GM06990 (cell line): ENCODE measurements around the gene UBXN11.

Source experiments
- DNase-seq: peaks from one replicate; pipeline ENCODE4 v3.0.0-alpha.2; 2011; ENCODE audit not compliant: insufficient read length; ENCODE audit errors: extremely low read depth
- H3K27me3 ChIP-seq: replicated peaks from 2 replicates; pipeline ENCODE4 v1.6.0; 2011; ENCODE audit warnings: low read length; ENCODE audit not compliant: control insufficient read depth, insufficient read depth
- H3K36me3 ChIP-seq: 2 replicates; pipeline ENCODE4 v1.5.1; 2011; ENCODE audit warnings: low read length; ENCODE audit not compliant: control insufficient read depth, insufficient read depth
- H3K4me3 ChIP-seq: replicated peaks from 2 replicates; pipeline ENCODE4 v1.5.1; 2011; ENCODE audit warnings: low read depth, mild to moderate bottlenecking, control low read depth, low read length
- CTCF ChIP-seq: IDR thresholded peaks from 2 replicates; pipeline ENCODE4 v1.5.1; 2011; ENCODE audit warnings: low read length, control low read depth, mild to moderate bottlenecking, inconsistent platforms; ENCODE audit not compliant: insufficient read depth, poor library complexity, severe bottlenecking

UBXN11 gene

GRCh38 chr1:26306290-26307229 is at the start of gene UBXN11:
Gene UBXN11, minus strand, starts transcription at chr1:26306636. Its CDS starts 3,753 bp downstream, at chr1:26302883.
- Histone ChIP-seq H3K4me3 (peak within 1 kb of the TSS; percentile 90), H3K36me3 (no peaks in the 10 kb centered on the region), H3K27me3 (no peaks in the 10 kb centered on the region)
- peak; percentile 87 for DNase-seq
- TF ChIP-seq CTCF = no peak

GRCh38 chr1:26356106-26356505 is 49.7 kb upstream of the UBXN11 start:
- no peaks in the 10 kb centered on the region for H3K36me3 ChIP-seq
- no peaks in the 10 kb centered on the region; the same call in none of the 2 replicates for H3K27me3 ChIP-seq
- DNase-seq = no peak
- H3K4me3 ChIP-seq = no peak overlapping the region
- TF ChIP-seq CTCF = no peak

GRCh38 chr1:26354972-26355371 is 48.5 kb upstream of the UBXN11 start:
- H3K27me3 ChIP-seq = no peaks in the 10 kb centered on the region; the same call in none of the 2 replicates
- no peak for TF ChIP-seq CTCF
- no peak for DNase-seq

GRCh38 chr1:26353976-26354820 is 47.8 kb upstream of the UBXN11 start, which contains the start of gene CRYBG2:
Gene CRYBG2, minus strand, starts transcription at chr1:26354130. Its CDS starts 7,473 bp downstream, at chr1:26346657.
- no peak within 1 kb of the TSS for H3K4me3 ChIP-seq
- DNase-seq = no peak

More at GRCh38 chr1:26354972-26355371, 48.5 kb upstream of the UBXN11 start:
- Histone ChIP-seq H3K36me3 (no peaks in the 10 kb centered on the region), H3K4me3 (no peak overlapping the region)

More at GRCh38 chr1:26353976-26354820, 47.8 kb upstream of the UBXN11 start, which contains the start of gene CRYBG2:
- no peaks in the 10 kb centered on the region; the same call in none of the 2 replicates for H3K27me3 ChIP-seq
- no peak for TF ChIP-seq CTCF
- H3K36me3 ChIP-seq = no peaks in the 10 kb centered on the region
